GM12873 (cell line): Measurements from ENCODE around the gene ELK3.

ENCODE experiments used
- CTCF ChIP-seq: IDR thresholded peaks from 2 replicates; pipeline ENCODE4 v1.5.1; 2012; ENCODE audit warnings: low read depth, mild to moderate bottlenecking, moderate library complexity, low read length, control low read depth; ENCODE audit not compliant: insufficient read depth; ENCODE audit errors: missing control alignments

Gene ELK3

GRCh38 chr12:96206936-96207662, 12.9 kb downstream of the ELK3 start:
- TF ChIP-seq CTCF, result no peak

- no peak for TF ChIP-seq CTCF
Measured at GRCh38 chr12:96208346-96208745, 14.2 kb downstream of the ELK3 start.

- no peak for TF ChIP-seq CTCF
Measured at GRCh38 chr12:96208801-96209549, 14.8 kb downstream of the ELK3 start.

GRCh38 chr12:96210376-96211055, 16.3 kb downstream of the ELK3 start:
- TF ChIP-seq CTCF, result no peak

- no peak for TF ChIP-seq CTCF
Measured at GRCh38 chr12:96211988-96212387, 17.8 kb downstream of the ELK3 start.

GRCh38 chr12:96212456-96213375, 18.5 kb downstream of the ELK3 start:
- no peak for TF ChIP-seq CTCF
